Measurements from ENCODE around the gene SEMG2. TPM values are rescaled to one million over a fixed set of nuclear protein-coding genes. Genes with fewer than 3 reads are reported as not detected.

SEMG2 gene
- total RNA-seq, 1 donor from 2014 or later, result not detected

DNA sequence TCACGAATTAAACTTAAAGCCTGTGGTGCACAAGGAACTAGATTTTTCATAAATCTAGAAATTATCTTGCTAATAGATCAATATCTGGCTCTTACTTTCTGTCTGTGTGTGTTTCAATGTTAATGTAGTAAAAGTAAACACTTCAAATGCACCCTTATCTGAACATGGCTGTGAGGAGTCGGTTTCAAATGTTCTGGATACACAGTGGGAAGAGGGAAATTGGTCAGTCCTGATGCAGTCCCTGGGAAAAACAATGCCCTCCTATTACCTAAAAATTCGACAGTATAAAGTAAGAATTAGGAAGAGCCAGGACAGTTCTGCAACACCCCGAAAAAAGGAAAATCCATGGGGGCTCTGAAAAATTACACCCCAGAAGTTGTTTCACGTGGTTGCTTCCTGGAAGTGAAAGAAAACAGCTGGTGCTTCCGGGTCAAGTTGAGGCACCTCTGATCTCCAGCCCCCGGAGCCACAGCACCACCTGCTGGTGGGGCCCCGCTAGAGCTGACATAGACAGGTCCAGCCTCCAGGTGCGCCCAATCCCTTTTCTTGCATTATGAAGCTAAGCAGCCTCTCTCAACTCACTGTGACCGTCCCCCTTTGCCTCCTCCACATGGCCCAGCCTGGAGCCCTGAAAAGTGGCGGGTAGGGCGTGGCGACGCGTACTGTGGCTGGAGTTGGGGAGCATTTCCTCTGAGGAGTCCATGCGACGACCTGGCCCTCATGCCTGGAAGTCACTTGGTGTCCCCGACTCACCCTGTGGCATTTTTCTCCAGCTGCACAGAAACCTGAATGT lies 8.3 kb downstream of the SEMG2 start:
- TF ChIP-seq, protein P1, sequence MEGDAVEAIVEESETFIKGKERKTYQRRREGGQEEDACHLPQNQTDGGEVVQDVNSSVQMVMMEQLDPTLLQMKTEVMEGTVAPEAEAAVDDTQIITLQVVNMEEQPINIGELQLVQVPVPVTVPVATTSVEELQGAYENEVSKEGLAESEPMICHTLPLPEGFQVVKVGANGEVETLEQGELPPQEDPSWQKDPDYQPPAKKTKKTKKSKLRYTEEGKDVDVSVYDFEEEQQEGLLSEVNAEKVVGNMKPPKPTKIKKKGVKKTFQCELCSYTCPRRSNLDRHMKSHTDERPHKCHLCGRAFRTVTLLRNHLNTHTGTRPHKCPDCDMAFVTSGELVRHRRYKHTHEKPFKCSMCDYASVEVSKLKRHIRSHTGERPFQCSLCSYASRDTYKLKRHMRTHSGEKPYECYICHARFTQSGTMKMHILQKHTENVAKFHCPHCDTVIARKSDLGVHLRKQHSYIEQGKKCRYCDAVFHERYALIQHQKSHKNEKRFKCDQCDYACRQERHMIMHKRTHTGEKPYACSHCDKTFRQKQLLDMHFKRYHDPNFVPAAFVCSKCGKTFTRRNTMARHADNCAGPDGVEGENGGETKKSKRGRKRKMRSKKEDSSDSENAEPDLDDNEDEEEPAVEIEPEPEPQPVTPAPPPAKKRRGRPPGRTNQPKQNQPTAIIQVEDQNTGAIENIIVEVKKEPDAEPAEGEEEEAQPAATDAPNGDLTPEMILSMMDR (IDR thresholded peaks at IDR 0.05), result peak; percentile 50
- Histone ChIP-seq H3K27me3 (no peaks in the 10 kb centered on the region), H3K4me3 (no peak overlapping the region), H3K27ac (no peak overlapping the region), H3K9me3 (no peaks in the 10 kb centered on the region), H3K36me3 (no peaks in the 10 kb centered on the region), H3K4me1 (no peaks in the 10 kb centered on the region)
- intact Hi-C loops (cut with DNase I), result no loop called here
- ATAC-seq, result peak; percentile 92
- DNase-seq, result peak; percentile 85

DNA sequence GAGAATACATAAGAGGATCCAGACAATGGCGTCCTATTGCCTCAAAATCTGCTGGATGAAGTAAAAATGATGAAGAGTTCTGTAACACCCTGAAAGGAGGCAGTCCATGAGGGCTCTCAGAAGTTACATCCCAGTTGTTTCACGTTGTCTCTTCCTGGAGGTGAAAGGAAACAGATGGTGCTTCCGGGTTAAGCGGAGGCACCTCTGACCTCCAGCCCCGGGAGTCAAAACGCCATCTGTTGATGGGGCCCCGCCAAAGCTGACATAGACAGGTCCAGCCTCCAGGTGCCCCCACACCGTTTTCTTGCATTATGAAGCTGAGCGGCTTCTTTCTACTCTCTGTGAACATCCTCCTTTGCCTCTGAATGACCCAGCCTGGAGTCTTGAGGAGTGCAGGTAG lies 9.5 kb downstream of the SEMG2 start:
- Histone ChIP-seq H3K4me1 (no peaks in the 10 kb centered on the region), H3K27me3 (no peaks in the 10 kb centered on the region), H3K36me3 (no peaks in the 10 kb centered on the region), H3K27ac (no peak overlapping the region), H3K4me3 (no peak overlapping the region), H3K9me3 (no peaks in the 10 kb centered on the region)
- ATAC-seq (no peak), DNase-seq (no peak)
- intact Hi-C loops (cut with DNase I), result no loop called here
- TF ChIP-seq, protein P1 (IDR thresholded peaks at IDR 0.05), result no peak

DNA sequence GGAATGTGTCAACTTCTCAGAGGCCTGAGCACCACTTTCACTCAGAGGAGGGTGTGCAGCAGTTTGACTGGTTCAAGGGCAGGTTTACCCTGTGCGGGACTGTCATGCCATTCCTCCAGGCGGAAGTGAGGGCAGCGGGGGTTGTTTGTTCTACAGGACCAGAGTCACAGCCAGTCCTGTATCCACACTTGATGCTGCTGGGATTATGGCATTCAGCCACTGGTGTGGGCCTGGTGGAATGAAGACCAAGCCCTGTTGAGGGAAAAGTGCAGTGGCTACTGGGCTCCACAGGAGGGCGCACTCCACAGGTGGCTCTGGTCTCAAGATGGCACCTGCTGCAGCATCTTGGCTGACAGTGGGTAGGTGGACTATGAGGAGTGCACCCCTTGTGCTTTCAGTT lies 14.8 kb downstream of the SEMG2 start:
- H3K36me3 ChIP-seq, result no peaks in the 10 kb centered on the region
- intact Hi-C loops (cut with DNase I), result no loop called here
- ATAC-seq, result peak; percentile 91
- H3K4me1 ChIP-seq, result no peaks in the 10 kb centered on the region
- H3K27me3 ChIP-seq, result no peaks in the 10 kb centered on the region
- TF ChIP-seq, protein P1 (IDR thresholded peaks at IDR 0.05), result peak; percentile 49
- H3K4me3 ChIP-seq, result no peak overlapping the region
- DNase-seq, result peak; percentile 73
- no peak overlapping the region for H3K27ac ChIP-seq
- H3K9me3 ChIP-seq, result no peaks in the 10 kb centered on the region

DNA sequence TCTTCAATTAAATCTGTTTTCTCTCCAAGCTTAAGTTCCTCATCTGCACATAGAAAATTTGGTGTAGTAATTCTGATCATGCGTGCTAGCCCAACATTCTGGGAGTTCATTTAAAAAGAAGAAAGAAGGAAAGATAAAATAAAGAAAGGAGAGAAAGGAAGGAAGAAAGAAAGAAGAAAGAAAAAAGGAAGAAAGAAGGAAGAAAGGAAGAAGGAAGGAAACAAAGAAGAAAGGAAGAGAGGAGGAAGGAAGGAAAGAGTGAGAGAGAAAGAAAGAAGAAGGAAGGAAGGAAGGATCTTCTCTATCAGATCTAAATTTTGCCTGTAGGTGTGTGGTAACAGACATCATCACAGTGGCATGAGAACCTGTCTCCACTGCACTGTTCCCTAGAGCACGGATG lies 17.0 kb downstream of the SEMG2 start:
- DNase-seq (no peak), ATAC-seq (no peak)
- intact Hi-C loops (cut with DNase I), result no loop called here
- Histone ChIP-seq H3K27me3 (no peaks in the 10 kb centered on the region), H3K4me3 (no peak overlapping the region), H3K36me3 (no peaks in the 10 kb centered on the region), H3K27ac (no peak overlapping the region), H3K4me1 (no peaks in the 10 kb centered on the region), H3K9me3 (no peaks in the 10 kb centered on the region)
- TF ChIP-seq, protein P1 (IDR thresholded peaks at IDR 0.05), result no peak

DNA sequence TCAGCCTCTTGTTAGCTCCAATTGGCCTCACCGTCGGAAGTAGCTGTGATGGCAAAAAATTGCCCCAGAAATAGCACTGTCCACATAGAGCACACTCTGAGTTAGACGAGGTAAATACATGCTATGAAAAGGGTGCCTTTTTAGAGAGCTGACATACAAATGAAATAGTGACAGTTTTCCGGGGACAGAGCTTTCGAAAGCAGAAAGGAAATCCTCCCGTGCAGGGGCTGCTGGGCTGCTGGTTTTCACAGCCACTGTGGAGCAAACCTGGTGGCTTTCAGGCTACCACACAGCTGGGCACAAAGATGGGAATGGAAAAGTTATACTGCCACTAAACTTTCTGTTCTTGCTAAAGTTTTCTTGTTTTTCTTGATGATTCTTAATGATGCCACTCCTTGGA lies 24.9 kb downstream of the SEMG2 start:
- peaks cover 4% of the 10 kb centered on the region for H3K4me1 ChIP-seq
- H3K4me3 ChIP-seq, result no peak overlapping the region
- no peaks in the 10 kb centered on the region for H3K36me3 ChIP-seq
- ATAC-seq, result no peak
- DNase-seq, result no peak
- TF ChIP-seq, protein P1 (IDR thresholded peaks at IDR 0.05), result no peak
- H3K27ac ChIP-seq, result no peak overlapping the region
- no peaks in the 10 kb centered on the region for H3K9me3 ChIP-seq
- intact Hi-C loops (cut with DNase I), result no loop called here
- H3K27me3 ChIP-seq, result peaks cover 9% of the 10 kb centered on the region
